HG03354 (cell line): Measurements from ENCODE around the gene RABGGTA.
"Not testable (repeated sequence)": the region's sequence is repeated elsewhere in the genome, so short reads cannot be mapped to it uniquely, and the experiment has no call there.

ENCODE experiments used
- ATAC-seq: cut with Tn5 transposase; IDR thresholded peaks from one replicate; pipeline ENCODE4 v1.9.1; 2021; ENCODE audit warnings: mild to moderate bottlenecking; ENCODE audit not compliant: unreplicated experiment, poor library complexity, severe bottlenecking

Gene RABGGTA

GRCh38 chr14:24250354-24250753 is 21.0 kb downstream of the RABGGTA start:
- ATAC-seq = no peak

- no peak for ATAC-seq
Measured at GRCh38 chr14:24249230-24250021, 22.0 kb downstream of the RABGGTA start.

GRCh38 chr14:24247422-24247821 is 24.0 kb downstream of the RABGGTA start:
- no peak for ATAC-seq

GRCh38 chr14:24246765-24247212 is 24.6 kb downstream of the RABGGTA start:
- no peak for ATAC-seq

GRCh38 chr14:24245350-24245749 is 26.0 kb downstream of the RABGGTA start:
- not testable (repeated sequence) for ATAC-seq

- ATAC-seq = no peak
Measured at GRCh38 chr14:24243336-24243836, 28.0 kb downstream of the RABGGTA start.

- ATAC-seq = peak; percentile 80
Measured at GRCh38 chr14:24241829-24242443, 29.5 kb downstream of the RABGGTA start.

GRCh38 chr14:24240110-24240918 is 31.1 kb downstream of the RABGGTA start:
- no peak for ATAC-seq

GRCh38 chr14:24238527-24239037 is 32.8 kb downstream of the RABGGTA start:
- no peak for ATAC-seq

GRCh38 chr14:24238123-24238522 is 33.3 kb downstream of the RABGGTA start:
- ATAC-seq = no peak

GRCh38 chr14:24237463-24237955 is 33.9 kb downstream of the RABGGTA start:
- ATAC-seq = no peak

GRCh38 chr14:24236689-24237462 is 34.5 kb downstream of the RABGGTA start:
- ATAC-seq = no peak

GRCh38 chr14:24235804-24236688 is 35.4 kb downstream of the RABGGTA start:
- ATAC-seq = no peak

- ATAC-seq = no peak
Measured at GRCh38 chr14:24234095-24235005, 37.0 kb downstream of the RABGGTA start.

GRCh38 chr14:24233538-24233866 is 37.9 kb downstream of the RABGGTA start:
- ATAC-seq = no peak

- peak; percentile 60 for ATAC-seq
Measured at GRCh38 chr14:24232645-24233537, 38.5 kb downstream of the RABGGTA start, which contains the start of gene GMPR2. Gene GMPR2 (plus strand): TSS chr14:24232929. CDS start chr14:24233254, 325 bp downstream.
